Right lung (tissue), 5 donors: Measurements from ENCODE around the gene RELT. TPM values are rescaled to one million over a fixed set of nuclear protein-coding genes. Genes with fewer than 3 reads are reported as not detected.
"Not testable (repeated sequence)": the region's sequence is repeated elsewhere in the genome, so short reads cannot be mapped to it uniquely, and the experiment has no call there.

Experiments
- DNase-seq, 2 donors: peaks; one replicate each; pipeline ENCODE4 v3.0.0-alpha.2; 2013
- polyA plus RNA-seq, 5 donors: library from polyadenylated mRNA; unstranded; fragments of 120-200 nt; gene quantifications; one replicate each; pipeline versions ENCODE4 v1.2.1 to v1.2.3, GENCODE V29; 2013; ENCODE audit warnings: inconsistent platforms in 1 of 5, low replicate concordance in 1 of 5; ENCODE audit not compliant: insufficient read length in 5 of 5, insufficient read depth in 1 of 5

RELT gene
- polyA plus RNA-seq, 5 donors = 2.9 to 4.8 (median 3.4) TPM

GRCh38 chr11:73428699-73429098, 52.5 kb downstream of the RELT start:
- no peak for DNase-seq

- DNase-seq = no peak
Measured at GRCh38 chr11:73429121-73429750, 53.0 kb downstream of the RELT start.

- no peak for DNase-seq
Measured at GRCh38 chr11:73430326-73430725, 54.1 kb downstream of the RELT start.

GRCh38 chr11:73431396-73431795, 55.2 kb downstream of the RELT start:
- DNase-seq = no peak

- not testable (repeated sequence) for DNase-seq
Measured at GRCh38 chr11:73436859-73437258, 60.7 kb downstream of the RELT start.

- DNase-seq = no peak
Measured at GRCh38 chr11:73439002-73439843, 63.0 kb downstream of the RELT start.

GRCh38 chr11:73445980-73446379, 69.8 kb downstream of the RELT start:
- no peak for DNase-seq

GRCh38 chr11:73446766-73447165, 70.6 kb downstream of the RELT start:
- no peak for DNase-seq

Other genes starting within 250 kb of the RELT start
- gene FCHSD2, start 234.1 kb upstream of the RELT start, polyA plus RNA-seq = 10 to 100 TPM; 37.4 to 51.9 (median 48.5) TPM
- gene P2RY2, start 158.1 kb upstream of the RELT start, polyA plus RNA-seq = 1 to 10 TPM in 3 of 5 donors, under 1 TPM in 2; 0.86 to 1.5 (median 1.1) TPM
- 1 to 10 TPM; 1.2 to 2.7 (median 1.8) TPM for gene P2RY6, start 104.1 kb upstream of the RELT start, polyA plus RNA-seq
- gene ARHGEF17, start 68.1 kb upstream of the RELT start, polyA plus RNA-seq = 10 to 100 TPM; 54.0 to 91.6 (median 85.9) TPM
- gene FAM168A, start 221.7 kb downstream of the RELT start, polyA plus RNA-seq = 10 to 100 TPM; 32.8 to 41.7 (median 38.3) TPM